HEK293T (cell line): ENCODE measurements around the gene LY6G5B.

Source experiments
- ARNT ChIP-seq: fragments of 450-650 bp; IDR thresholded peaks from 2 replicates; pipeline ENCODE4 v1.6.1; 2017; ENCODE audit warnings: mild to moderate bottlenecking
- BHLHE40 ChIP-seq: fragments of 450-650 bp; IDR thresholded peaks from 2 replicates; pipeline ENCODE4 v1.6.1; 2016; ENCODE audit warnings: mild to moderate bottlenecking, moderate library complexity, borderline replicate concordance
- CTBP1 ChIP-seq: fragments of 450-650 bp; IDR thresholded peaks from 2 replicates; pipeline ENCODE4 v1.6.1; 2016; ENCODE audit warnings: borderline replicate concordance
- FOXM1 ChIP-seq: fragments of 450-650 bp; IDR thresholded peaks from 2 replicates; pipeline ENCODE4 v1.6.1; 2017; ENCODE audit warnings: mild to moderate bottlenecking, borderline replicate concordance
- L3MBTL2 ChIP-seq: fragments of 450-650 bp; conservative IDR thresholded peaks from 2 replicates; pipeline ENCODE4 v1.6.1; 2016; ENCODE audit warnings: mild to moderate bottlenecking
- LEF1 ChIP-seq: fragments of 450-650 bp; IDR thresholded peaks from 2 replicates; pipeline ENCODE4 v1.6.1; 2017; ENCODE audit warnings: mild to moderate bottlenecking, borderline replicate concordance
- NFRKB ChIP-seq: fragments of 450-650 bp; IDR thresholded peaks from 2 replicates; pipeline ENCODE4 v1.6.1; 2016; ENCODE audit warnings: mild to moderate bottlenecking, moderate library complexity
- SP1 ChIP-seq: fragments of 450-650 bp; IDR thresholded peaks from 2 replicates; pipeline ENCODE4 v1.6.1; 2017
- SUZ12 ChIP-seq: fragments of 450-650 bp; IDR thresholded peaks from 2 replicates; pipeline ENCODE4 v1.6.1; 2016; ENCODE audit warnings: mild to moderate bottlenecking
- TARDBP ChIP-seq: fragments of 450-650 bp; IDR thresholded peaks from 2 replicates; pipeline ENCODE4 v1.6.1; 2016
- ZNF384 ChIP-seq: fragments of 450-650 bp; IDR thresholded peaks from 2 replicates; pipeline ENCODE4 v1.6.1; 2016

GRCh38 chr6:31717499-31718222, 47.9 kb downstream of the LY6G5B start:
- no peak for TF ChIP-seq BHLHE40
- no peak for TF ChIP-seq SUZ12
- no peak for TF ChIP-seq TARDBP
- TF ChIP-seq CTBP1 = no peak
- TF ChIP-seq ARNT = no peak
- TF ChIP-seq ZNF384 = no peak
- no peak for TF ChIP-seq NFRKB
- no peak for TF ChIP-seq FOXM1
- TF ChIP-seq L3MBTL2 = no peak
- no peak for TF ChIP-seq LEF1
- no peak for TF ChIP-seq SP1
